IMR-90 (cell line): ENCODE data around the gene RASSF5. TPM values are rescaled to one million over a fixed set of nuclear protein-coding genes. Genes with fewer than 3 reads are reported as not detected.

Experiments used
- FOS ChIP-seq: fragments of 150-350 bp; IDR thresholded peaks from 2 replicates; pipeline ENCODE4 v1.6.1; 2016; ENCODE audit warnings: low read depth, low read length
- MXI1 ChIP-seq: IDR thresholded peaks from 2 replicates; pipeline ENCODE4 v1.6.1; 2012; ENCODE audit warnings: low read depth, mild to moderate bottlenecking, low read length, moderate library complexity, borderline replicate concordance
- NFE2L2 ChIP-seq: fragments of 150-350 bp; IDR thresholded peaks from 2 replicates; pipeline ENCODE4 v1.6.1; 2016; ENCODE audit warnings: low read depth, mild to moderate bottlenecking, low read length
- RCOR1 ChIP-seq: IDR thresholded peaks from 2 replicates; pipeline ENCODE4 v1.6.1; 2012; ENCODE audit warnings: mild to moderate bottlenecking, low read length, improper control_type of control experiment; ENCODE audit not compliant: insufficient replicate concordance
- USF2 ChIP-seq: fragments of 150-350 bp; IDR thresholded peaks from 2 replicates; pipeline ENCODE4 v1.6.1; 2017; ENCODE audit warnings: mild to moderate bottlenecking, antibody characterized with exemption, low read length, low read depth
- polyA plus RNA-seq, 3 experiments: library from polyadenylated mRNA; depleted of rRNA; stranded (reverse); fragments of >200 nt; gene quantifications; 2 replicates each; pipeline ENCODE4 v1.2.3, GENCODE V29; 2012; ENCODE audit warnings: low replicate concordance in 1 of 3
- total RNA-seq: library from RNA; depleted of rRNA; stranded (reverse); fragments of >200 nt; gene quantifications from 2 replicates; pipeline ENCODE4 v1.2.3, GENCODE V29; 2012

The RASSF5 gene
- total and polyA plus RNA-seq, 2 of the 4 experiments (the other 2 are of a cell fraction) = 0.18 to 1.1 TPM

- no peak for TF ChIP-seq NFE2L2
- no peak for TF ChIP-seq FOS
- no peak for TF ChIP-seq USF2
- TF ChIP-seq RCOR1 = no peak
- no peak for TF ChIP-seq MXI1
Measured at GRCh38 chr1:206584683-206585082, 77.4 kb downstream of the RASSF5 start (continued).
